Activated CD4-positive, CD25-positive, alpha-beta regulatory T cell (primary cell): ENCODE results near the gene FAM124A.

Source experiments
- DNase-seq, 4 experiments: peaks; one replicate each; lab custom pipeline; 2025; lab: John Stamatoyannopoulos, UW

FAM124A gene

DNA sequence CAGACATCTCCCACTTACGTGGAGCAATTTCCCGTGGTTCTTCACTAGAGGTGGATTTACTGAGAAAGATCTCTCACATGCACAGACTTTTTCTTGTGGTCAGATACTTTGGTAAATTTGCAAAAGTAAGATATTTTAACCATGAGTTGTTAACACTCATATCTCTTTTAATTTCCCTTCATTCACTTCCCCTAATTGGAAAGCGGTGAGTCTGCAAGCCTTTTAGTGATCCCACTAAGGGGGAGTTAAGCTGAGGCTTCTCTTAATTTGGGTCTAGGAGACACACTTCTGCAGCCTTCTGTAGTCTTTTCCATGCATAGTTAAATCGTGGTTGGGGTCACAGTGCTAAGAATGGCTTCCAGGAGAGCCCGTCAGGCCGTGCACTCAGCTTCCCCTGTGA, 86.6 kb downstream of the FAM124A start:
- DNase-seq, result no peak

DNA sequence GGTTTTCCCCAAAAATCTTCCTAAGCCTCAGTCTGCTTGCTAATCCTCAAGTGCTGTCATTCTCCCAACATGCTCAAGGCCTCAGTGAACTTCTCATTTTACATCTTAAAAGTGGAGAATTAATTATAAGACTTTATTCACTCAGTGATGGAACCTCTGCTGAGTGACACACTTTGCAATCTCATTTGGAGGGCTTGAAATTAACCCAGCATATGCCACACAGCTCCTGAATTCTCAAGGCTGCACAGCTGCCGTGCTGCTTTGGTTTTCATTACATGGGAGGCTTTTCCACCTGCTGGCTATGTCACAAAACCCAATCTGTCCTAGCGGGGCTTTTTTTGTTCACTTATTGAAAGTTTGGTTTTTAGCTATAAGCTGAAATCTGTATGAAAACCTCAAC, 89.0 kb downstream of the FAM124A start:
- no peak for DNase-seq

DNA sequence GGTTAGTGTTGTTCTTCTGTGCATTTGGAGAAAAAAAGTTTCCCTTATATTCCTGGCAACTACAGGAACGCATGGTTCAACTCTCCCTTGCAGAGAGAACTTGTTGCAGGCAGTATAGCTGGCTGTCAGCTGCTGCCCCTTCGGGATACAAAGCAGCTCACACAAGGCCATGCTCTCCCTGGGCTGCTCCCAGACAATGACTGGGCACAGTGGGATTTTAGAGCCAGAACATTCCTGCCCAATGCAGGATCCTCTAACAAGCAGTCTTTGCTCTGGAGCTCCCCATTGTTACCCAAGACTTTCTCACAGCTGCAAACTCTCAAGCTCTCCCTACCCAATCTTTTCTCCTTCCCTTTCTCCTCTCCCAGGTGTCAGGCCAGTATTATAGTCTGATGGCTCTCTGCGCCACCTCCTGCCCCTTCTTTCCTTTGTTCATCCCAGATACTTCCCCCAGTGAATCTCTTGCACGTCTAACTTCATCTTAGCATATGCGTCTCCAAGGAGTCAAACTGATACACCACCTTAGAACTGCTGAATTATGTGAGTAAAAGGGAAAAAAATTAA, 89.8 kb downstream of the FAM124A start:
- no peak for DNase-seq

DNA sequence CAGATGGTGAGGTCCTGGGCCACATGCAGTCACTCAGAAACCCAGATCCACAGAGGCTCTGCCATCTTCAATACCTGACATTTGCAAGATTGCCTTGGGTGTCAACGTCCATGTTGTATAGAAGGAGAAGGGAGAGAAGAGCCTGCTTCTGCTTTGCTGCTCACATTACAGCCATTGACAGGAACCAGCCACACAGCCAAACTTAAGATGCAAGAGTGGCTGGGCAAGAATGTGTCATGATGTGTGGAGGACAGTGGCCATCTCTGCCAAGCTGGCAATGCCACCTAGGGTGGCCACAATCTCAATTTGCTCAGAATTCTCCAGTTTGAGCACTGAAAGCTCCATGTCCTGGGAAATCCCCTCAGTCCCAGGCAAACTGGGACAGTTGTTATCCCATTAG, 91.4 kb downstream of the FAM124A start:
- DNase-seq, result no peak

DNA sequence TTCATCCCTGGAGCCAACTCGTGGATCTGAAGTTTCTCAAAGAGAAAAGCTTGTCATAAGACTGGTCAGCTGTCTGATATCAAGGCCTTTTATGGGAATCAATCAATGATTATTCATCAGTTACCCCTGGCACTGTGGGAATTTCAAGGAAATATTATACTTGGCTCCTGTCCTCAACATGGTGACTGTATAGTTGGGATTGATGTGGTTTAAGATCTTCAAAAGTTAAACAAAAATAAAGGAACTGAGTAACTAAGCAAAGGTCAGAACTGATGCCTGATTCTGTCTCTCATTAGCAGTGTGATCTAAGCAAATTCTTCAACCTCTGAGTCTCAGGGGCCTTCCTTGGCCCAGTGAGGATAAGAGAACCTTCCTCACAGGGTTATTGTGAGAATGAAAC, 95.1 kb downstream of the FAM124A start:
- DNase-seq, result no peak

DNA sequence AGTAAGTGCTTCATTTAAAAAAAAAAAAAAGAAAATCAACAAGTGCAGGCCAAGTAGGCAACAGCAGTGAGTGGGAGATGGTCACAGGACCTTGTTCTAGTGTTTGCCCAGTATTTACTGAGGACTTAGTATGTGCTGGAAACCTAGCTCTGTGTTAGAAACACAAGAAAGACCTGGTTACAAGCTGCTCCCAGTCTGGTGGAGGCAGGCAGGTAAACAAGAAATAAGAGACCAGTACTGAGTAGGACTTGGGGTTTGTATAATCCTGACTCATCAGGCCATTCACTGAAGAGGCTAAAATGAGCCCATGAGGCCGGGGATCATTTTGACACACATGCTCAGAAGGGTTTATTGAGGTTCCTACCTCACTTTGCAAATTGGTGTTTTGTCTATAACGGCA, 95.8 kb downstream of the FAM124A start:
- no peak for DNase-seq

DNA sequence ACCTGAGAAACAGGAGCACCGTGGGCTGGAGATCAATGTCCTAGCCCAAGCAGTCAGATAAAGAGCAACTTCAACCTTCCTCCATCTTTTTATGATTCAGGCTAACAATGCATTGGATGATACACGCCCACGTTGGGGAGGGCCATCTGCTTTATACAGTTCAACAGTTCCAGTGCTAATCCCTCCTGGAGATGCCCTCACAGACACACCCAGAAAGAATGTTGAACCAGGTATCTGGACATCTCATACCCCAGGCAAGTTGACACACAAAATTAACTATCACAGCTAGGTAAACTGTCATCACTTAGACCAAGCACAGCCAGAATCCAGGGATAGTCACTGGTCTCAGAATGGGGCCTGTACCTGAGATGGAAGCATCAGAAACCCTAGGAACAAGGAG, 96.7 kb downstream of the FAM124A start:
- no peak for DNase-seq

DNA sequence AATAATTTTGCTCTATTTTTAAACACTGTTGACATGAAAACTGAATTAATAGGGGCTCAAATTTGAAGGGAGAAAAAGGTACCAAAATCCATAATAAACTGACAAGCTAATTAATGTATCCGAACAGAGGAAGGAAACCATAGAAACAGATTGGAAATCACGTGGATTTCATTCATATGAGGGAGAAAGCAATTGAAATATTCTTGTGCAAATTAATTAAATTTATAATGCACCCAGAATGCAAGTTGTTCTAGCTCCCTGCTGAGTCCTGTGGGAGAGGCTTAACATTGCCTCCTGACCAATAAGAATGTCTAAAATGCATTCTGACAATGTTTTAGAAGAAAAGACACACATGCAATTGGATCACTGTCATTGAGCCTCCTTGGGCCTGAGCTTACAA, 99.6 kb downstream of the FAM124A start:
- no peak for DNase-seq

DNA sequence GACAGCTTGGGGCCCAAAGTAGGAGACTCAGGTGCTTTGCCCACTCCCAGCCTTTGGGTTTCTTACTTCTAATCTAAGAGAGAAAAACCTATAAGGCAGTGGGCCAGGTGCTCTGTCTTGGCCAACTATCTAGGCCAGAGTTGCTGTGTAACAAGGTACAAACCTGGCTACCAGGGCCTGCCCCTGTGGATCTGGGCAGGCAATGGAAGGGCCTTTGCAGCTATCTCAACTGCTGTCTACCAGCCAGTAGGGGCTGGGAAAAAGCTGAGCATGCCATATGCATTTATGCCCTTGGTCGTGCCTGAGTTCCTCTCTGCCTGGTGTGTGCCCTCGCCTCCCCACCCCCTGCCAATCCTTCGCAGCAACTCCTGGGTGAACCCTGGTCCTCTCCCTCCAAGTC, 100.6 kb downstream of the FAM124A start:
- DNase-seq, result no peak

DNA sequence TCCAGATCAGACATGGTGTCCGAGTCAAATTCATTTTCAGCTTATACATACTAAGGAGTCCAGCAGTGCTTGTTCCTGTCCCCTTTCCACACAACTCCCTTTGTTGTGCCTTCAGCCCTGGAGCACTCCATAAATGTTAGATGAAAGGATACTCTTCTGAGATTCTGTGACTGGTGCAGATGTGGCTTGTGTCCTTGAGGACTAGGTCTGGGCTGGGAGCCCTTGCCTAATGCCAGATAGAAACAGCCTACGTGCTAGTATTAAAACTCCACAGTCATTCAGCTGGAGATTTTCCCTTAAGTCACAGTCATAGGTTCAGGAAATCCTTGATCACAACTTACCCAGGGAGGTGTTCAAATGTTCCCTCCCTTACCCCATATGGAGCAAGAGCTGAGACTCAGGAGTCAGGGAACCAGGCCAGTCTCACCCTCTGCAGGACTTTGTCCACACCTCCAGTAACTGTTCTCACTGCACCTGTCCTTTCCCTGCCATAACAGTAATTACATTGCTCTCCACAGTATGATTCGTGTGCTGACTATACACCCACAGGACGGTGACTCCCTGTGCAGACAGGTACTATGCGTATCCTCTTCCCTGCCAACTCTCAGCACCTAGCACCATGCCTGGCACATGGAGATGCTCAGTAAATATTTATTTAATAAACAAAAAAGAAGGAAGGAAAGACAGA, 101.8 kb downstream of the FAM124A start:
- no peak for DNase-seq

DNA sequence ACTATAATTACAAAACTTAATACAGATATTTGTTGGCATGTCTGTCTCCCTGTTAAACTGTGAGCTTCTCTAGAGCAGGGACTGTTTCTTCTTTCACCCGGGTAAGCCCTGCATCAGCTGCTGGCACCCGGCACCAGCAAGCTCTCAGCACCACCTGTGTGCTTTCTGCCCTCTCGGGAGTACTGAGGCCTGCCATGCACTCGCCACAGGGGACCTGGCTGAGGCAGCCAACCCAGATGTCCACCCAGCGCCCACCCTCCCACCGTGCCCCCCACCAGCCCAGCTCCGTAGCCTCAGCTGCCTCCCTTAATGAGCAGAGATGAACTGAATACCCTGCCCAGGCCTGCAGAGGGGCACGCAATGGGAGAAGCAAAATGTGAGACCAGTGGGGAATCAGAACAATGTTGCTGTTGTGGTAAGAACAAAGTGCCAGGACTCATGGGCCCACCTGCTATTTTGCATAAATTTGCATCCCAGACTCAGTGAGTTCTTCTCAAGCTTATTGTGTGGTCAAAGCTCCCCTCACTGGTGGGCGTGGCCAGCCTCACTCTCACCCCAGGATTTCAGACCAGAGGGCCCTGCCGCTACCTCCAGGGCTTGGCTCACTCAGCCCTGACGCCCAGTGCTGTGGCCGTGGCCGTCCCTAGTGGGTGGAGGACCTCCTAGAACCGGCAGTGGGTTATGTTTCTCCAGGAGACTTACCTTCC, 102.7 kb downstream of the FAM124A start:
- no peak for DNase-seq

DNA sequence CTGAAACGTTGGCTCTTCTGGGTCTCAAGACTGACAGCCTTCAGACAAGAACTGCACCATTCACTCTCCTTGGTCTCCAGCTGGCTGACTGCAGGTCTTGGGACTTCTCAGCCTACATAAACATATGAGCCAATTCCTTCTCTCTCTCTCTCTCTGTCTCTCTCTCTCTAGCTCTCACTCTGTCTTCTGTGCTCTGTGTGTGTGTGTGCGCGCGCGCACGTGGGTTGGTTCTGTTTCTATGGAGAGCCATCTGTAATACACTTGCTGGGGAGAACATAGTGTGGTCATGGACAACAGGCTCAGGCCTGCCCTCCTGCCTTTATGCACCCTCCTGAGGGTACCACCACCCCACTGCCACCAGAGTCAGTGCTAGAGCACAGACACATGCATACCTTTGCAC, 103.6 kb downstream of the FAM124A start:
- DNase-seq, result no peak

DNA sequence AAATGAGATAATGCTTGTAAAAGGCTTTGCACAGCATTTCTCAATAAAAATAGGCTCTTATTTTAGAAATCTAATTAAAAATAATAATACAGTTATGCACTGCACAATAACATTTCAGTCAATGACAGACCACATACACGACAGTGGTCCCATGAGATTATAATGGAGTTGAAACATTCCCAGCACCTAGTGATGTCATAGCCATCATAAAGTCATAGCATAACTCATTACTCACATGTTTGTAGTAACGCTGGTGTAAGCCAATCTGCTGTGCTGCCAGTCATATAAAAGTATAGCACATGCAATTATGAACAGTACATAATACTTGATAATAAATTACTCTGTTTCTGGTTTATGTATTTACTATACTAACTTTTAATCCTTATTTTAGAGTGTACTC, 104.6 kb downstream of the FAM124A start:
- no peak for DNase-seq

DNA sequence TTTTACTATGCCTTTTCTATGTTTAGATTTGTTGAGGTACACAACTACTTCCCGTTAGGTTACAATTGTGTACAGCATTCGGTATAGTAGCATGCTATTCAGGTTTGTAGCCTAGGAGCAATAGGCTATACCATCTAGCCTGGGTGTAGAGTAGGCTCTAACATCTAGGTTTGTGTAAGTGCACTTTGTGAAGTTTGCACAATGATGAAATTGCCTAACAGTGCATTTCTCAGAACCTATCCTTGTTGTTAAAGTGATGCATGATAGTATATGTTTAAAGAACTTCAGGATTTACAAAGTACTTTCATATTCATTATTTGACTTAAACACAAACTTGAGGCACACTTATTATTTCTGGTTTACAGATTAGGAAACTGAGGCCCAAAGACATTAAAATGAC, 105.8 kb downstream of the FAM124A start:
- DNase-seq, result no peak

DNA sequence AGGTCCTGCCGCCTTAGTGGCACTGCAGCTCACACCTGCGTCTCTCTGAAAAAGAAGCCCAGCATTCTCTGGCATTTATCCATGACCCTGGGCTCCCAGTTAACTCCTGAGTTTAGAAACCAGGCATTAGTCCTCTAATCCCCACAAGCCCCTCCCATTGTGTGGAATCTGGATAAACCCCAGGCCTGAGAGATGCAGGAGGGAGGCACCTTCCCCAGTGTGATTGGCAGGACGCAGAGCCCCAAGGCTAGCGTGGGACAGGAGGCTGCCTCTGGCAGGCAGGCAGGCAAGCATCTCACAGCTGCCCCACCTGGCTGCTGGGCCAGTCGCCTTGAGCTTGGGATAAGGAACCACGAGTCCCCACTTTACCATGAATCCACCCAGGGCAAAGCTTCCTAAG, 106.3 kb downstream of the FAM124A start:
- DNase-seq, result no peak

DNA sequence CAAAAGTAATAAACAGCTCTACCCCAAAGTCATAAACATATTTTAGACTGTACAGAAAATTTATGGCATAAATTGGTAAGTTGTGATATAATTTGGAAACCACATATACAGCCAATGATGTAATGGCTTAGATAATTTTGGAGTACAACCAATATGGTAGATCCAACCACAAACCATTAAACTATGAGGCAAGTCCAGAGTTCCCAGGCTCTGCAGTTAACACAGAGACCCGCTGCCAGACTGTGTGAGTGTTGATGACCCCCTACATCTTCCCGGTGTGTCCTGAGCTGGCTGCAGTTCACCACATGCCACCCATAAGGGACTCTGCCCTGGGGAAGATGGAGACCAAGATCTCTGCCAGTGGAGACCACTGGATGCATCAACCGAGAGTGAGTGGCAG, 107.4 kb downstream of the FAM124A start:
- DNase-seq, result no peak

DNA sequence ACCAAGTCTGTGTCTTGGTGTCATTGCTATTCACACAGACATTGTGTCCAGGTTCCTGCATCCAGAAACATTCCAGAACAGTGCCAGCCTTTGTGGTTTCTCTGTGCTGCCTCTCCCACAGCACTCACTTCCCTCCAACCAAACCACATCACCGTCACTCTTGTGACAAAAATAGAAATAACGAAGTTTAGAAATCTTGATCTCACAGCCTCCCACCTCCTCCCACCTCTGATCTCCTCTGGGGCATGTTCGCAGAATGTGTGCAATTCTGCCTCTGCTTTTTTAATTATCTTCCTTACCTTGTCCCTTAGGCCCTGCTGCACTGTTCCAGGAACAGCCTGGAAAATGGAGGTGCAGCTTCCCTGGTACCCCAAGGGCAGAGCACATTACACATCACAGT, 108.6 kb downstream of the FAM124A start:
- no peak for DNase-seq

DNA sequence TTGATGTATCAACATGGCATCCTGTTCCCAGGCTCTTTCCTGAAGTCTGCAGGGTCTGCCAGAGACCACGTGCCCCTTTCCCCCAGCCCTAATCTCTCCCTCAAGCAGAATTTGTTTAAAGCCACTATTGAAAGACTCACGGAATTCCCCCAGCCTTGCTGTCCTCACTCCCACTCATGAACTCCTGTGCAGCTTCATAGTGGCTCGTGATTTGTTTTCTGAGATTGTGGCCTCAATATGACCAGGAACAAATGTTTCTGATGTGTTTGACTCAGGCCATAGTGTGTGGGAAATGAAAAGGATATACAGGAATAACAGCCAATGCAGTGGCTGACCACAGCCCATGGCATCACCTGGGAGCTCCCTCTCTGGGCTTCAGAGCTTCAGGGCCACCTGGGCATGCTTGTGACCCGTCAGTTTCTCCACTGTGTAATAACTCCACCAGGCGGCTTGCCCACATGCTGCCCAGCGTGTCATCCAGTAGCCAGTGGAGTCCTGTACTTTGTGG, 109.2 kb downstream of the FAM124A start:
- no peak for DNase-seq

DNA sequence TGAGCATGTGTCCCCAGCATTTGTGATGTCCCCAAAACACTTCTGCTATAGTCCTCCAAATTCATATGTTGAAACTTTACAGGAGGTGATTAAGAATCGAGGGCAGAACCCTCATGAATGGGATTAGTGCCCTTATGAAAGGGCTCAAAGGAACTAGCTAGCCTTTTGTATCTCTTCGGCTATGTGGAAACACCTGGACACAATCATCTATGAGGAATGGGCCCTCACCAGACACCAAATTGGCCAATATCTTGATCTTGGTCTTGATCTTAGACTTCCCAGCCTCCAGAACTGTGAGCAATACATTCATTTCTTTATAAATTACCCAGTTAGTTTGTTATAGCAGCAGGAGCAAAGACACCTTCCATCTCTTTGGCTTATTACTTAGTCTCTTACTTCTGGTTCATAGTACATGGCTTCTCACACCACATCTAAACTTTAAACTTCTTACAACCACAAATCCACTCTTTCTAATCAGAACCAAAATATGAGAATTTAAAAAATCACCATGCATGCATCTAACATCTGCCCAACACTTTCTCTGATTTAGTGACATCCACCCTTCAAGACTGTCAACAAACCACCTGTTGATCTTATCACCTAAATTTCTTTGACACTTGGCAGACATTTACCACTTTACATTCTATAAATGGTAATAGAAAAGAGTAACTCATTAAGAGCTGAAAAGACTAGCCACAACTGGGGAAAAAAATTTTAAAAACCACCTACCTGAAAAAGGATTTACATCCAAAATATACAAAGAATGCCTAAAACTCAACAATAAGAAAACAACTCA, 110.6 kb downstream of the FAM124A start:
- no peak for DNase-seq

DNA sequence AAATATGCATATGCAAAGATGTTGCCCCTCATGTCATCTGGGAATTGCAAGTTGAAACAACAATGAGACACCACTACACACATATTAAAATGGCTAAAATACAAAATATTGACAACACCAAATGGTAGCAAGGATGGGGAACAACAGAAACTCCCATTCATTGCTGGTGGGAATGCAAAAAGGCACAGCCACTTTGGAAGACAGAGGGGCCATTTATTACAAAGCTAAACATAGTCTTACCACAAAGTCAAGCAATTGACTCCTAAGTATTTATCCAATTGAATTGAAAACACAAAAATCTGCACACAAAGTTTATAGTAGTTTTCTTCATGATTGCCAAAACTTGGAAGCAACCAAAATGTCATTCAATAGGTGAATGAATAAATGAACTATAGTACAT, 111.2 kb downstream of the FAM124A start:
- no peak for DNase-seq

DNA sequence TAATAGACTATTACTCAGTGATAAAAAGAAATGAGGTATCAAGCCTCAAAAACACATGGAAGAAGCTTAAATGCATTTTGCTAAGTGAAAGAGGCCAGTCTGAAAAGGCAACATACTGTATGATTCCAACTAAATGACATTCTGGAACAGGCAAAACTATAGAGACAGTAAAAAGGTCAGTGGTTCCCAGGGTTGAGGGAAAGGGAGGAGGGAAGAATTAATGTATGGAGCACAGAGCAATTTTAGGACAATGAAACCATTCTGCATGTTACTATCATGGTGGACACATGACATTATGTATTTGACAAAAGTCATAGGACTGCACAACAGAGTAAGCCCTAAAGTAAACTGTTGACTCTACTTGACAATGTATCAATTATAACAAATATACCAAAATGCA, 111.6 kb downstream of the FAM124A start:
- no peak for DNase-seq
